HG03342 (cell line): ENCODE measurements around the gene GAL3ST3.
"Not testable (repeated sequence)": the region's sequence is repeated elsewhere in the genome, so short reads cannot be mapped to it uniquely, and the experiment has no call there.

ENCODE experiments used
- ATAC-seq: cut with Tn5 transposase; IDR thresholded peaks from one replicate; pipeline ENCODE4 v1.9.1; 2021; ENCODE audit warnings: mild to moderate bottlenecking, moderate library complexity; ENCODE audit not compliant: unreplicated experiment

GAL3ST3 gene, protein sequence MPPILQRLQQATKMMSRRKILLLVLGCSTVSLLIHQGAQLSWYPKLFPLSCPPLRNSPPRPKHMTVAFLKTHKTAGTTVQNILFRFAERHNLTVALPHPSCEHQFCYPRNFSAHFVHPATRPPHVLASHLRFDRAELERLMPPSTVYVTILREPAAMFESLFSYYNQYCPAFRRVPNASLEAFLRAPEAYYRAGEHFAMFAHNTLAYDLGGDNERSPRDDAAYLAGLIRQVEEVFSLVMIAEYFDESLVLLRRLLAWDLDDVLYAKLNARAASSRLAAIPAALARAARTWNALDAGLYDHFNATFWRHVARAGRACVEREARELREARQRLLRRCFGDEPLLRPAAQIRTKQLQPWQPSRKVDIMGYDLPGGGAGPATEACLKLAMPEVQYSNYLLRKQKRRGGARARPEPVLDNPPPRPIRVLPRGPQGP

DNA sequence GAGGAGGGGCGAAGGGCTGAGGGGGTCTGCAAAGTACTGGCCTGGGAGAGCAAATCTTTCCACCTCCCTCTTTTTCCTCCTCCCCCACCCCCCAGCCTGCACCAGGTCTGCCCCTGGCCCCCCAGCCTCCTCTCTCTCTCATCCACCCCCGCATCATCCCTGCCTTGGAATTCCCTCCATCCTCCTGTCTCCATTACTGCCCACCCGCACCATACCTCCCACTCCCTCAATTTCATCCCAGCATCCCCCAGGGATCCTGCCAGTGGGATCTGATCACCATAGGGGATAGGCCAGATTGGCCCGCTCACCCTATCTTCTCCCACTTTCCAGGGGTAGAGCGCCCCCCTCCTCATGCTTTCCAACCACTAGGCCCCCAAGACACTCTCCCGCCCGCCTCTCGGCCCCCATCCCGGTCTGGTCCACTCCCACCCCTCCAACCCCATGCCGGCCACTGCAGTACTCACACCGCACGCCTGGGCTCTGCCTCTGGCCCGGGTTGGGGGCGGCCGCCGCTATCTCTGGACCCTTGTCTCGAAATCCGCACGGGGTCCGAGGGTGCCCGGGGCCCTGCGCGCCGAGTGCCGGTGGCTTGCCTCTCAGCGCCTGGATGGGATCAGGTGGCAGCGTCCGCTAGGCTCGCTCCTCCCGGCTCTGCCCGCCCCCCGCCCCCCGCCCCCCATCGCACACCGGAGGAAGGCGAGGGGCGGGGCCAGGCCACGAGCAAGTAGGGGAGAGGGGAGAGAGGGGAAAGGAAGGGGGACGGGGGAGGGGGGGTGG, at the start of gene GAL3ST3:
TSS of gene GAL3ST3 (minus strand) at position 615 of the 777 bp plus-strand sequence. CDS start 3,746 bp downstream, outside the sequence.
- ATAC-seq = no peak

DNA sequence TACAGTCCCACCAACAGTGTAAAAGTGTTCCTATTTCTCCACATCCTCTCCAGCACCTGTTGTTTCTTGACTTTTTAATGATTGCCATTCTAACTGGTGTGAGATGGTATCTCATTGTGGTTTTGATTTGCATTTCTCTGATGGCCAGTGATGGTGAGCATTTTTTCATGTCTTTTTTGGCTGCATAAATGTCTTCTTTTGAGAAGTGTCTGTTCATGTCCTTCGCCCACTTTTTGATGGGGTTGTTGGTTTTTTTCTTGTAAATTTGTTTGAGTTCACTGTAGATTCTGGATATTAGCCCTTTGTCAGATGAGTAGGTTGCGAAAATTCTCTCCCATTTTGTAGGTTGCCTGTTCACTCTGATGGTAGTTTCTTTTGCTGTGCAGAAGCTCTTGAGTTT, 43.2 kb upstream of the GAL3ST3 start:
- ATAC-seq = not testable (repeated sequence)

DNA sequence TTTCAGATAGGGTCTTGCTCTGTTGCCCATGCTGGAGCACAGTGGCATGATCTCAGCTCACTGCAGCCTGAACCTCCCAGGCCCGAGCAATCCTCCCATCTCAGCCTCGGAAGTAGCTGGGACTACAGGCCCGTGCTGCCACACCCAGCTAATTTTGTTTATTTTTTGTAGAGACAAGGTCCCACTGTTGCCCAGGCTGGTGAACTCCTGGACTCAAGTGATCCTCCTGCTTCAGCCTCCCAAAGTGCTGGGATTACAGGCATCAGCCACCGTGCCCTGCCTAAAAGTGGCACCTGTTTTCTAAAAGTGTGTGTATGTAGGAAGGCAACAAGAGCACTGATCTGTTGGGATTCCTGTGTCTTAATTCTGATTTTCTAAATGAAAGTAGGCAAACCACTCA, 41.3 kb upstream of the GAL3ST3 start:
- no peak for ATAC-seq

DNA sequence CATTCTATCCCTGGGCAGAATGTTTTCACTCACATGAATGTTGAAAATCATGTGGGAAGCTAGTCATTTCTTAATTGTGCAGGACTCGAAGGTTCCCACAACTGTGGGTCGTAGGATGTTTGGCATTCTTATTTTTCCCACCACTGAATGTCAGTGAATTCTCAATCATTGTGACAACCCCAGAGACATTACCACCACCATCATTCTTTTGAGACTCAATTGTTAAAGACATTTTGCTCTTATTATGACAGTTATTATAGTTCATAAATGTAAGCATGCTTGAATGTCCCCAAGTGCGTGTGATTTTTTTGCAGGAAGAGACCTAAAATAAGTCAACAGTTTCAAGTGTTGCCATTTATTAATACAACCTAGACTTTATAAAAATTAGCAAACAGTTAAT, 40.1 kb upstream of the GAL3ST3 start:
- no peak for ATAC-seq

DNA sequence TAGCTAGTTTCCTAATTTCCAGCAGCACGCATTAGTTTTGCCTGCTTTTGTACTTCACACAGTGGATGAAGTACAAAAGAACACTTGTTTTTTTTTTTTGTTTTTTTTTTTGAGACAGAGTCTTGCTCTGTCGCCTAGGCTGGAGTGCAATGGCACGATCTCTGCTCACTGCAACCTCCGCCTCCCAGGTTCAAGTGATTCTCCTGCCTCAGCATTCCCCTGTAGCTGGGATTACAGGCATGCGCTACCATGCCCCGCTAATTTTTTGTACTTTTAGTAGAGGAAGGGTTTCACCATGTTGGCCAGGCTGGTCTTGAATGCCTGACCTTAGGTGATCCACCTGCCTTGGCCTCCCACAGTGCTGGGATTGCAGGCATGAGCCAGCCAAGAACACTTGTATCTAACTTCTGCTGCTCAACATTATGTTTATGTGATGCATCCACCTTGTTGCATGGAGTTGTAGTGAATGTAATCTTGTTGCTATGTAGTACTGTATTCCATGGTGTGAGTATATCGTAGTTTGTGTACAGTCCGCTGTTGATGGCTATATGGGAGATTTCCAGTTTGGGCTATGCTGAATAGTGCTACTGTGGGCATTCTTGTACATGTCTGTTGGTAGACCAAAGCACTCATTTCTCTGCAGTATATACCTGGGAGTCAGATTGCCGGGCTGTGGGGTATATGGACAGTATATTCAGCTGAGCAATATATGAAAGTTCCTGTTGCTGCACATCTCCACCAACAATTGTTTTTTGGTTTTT, 38.4 kb upstream of the GAL3ST3 start:
- ATAC-seq = no peak

DNA sequence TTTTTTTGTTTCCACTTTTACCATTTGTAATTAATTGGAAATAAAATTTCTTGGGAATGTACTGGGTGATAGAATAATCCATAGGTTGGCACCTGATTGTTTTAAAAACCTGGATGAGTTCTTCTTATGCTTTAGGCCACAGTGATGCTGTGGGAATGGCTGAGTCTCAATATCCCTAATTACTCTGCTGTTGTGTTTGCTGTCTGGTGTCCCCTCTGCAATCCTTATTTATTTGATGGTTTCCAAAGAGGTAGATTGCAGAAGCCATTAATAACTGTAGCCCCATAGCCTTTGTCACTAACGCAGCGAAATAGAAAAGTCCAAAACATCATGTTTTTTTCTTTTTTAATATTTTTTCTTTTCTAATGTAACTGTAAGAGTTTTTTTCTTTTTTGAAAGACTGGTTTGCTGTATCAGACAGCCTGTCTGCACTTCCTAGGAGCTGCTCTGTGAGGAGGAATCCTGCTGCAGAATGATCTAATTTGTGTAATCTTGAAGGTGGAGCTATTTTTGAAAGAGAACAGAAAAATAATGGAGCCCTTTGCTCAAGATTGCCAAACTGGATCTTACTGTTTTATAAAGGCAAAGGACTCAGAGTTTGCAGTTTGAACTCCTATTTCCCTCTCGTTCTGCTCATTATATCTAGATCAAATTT, 36.0 kb upstream of the GAL3ST3 start:
- ATAC-seq = no peak

DNA sequence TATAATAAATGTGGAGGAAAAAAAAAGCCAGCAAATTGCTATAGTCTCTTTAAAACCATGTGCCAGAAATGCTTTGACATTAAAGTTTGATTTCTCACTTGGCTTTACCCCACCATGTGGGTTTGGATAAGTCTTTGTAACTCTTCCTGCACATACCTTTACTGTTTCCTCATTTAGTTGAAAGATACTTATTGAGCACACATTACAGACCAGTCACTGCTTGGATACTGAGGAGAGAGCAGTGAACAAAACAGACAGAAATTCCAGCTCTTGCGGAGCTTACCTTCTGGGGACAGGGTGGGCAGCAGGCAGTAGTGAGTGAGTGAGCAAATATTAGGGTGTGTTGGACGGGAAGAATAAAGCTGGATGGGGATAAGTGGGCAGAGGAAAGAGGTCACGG, 34.8 kb upstream of the GAL3ST3 start:
- ATAC-seq = no peak

DNA sequence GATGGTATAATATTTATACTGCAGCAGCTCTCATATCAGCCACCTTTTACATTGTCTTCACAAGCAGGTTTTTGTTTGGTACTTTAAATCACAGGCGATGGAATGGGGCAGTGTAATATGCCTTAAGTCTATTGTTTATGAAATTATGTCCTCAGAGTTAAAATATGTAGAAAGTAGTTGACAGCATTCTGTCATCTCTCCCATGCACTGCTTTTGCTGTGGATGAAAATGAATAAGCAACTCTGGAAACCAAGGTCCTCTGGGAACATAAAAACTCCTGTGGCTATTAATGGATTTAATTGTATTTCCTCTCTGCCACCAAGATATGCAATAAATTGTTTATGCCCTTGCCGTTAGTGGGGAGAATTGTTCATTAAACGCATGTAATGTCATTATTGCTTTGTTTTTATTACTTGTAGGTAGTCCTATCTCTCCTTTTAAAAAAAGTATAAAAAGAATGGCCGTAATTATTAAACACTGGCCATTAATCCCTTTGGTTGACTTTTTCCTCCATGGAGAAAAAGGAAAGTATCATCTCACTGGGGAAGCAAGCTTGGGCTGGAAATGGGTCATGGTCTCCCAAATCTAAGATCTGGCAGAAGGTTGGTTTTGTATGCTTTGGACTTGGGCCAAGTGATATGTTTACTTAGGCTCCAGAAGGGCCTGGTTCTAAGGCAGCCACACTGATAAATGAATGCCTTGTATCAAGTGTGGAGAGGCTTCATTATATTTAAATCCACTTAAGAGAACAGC, 34.2 kb upstream of the GAL3ST3 start:
- ATAC-seq = no peak

DNA sequence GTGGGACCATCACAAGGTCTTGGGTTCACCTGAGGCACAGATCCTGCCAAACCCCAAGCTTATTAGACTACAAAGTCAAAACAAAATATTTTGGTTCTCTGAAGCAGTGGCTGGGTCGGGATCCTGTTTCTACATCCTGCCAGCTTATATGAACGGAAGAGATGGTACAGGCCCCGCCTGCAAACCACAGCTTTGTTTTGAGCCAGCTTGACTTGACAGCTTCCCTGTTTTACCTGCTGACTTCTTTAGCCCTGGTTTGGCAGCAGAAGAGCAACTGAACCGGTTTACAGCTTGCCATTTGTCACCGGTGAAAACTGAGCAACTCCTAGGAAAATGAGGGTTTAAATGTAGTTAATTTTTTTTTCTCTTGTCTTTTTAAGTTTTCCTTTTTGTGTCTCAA, 32.5 kb upstream of the GAL3ST3 start:
- ATAC-seq = peak; percentile 69

DNA sequence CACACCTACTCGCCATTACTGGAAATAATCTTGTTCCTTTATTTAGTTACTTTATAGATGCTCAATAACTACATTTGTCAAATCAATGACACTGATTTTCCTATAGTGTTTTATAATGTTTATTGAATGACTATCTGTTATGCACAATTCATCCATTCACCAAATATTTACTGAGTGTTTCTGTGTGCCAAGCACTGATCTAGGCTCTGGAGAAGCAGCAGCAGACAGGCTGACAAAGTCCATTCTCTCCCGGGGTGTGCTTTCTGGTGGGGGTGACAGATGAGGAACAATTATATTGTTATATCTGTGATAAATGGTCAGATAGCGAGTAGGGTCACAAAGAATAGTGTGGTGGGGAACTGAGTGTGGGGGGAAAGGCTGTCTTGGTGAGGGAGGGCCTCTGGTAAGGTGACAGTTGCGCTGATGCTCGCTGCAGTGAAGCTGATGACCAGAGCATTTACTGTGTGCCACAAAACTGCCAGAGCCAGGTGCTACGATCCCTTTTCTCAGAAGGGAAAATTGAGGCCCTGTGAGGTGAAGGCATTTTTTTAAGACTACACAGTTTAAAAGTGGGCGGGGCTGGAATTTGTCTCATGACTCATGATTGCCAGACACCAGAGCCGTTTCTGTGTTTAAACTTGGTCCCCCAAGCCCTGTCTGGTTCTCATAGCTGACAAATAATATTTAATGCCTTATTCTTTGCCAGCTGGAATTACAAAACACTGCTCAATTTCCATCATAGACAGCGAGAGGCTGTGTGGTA, 31.3 kb upstream of the GAL3ST3 start:
- no peak for ATAC-seq

DNA sequence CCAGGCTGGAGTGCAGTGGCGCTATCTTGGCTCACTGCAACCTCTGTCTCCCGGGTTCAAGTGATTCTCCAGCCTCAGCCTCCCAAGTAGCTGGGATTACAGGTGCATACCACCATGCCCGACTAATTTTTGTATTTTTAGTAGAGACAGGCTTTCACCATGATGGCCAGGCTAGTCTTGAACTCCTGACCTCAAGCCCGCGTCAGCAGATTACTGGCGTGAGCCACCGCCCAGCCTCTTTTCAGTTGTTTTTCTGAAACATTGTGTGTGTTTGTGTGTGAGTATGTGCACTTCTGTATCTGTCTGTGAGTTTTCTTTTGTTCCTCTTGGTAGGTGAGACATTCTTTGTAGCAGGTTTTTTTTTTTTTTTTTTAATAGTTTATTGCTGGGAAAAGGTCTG, 30.0 kb upstream of the GAL3ST3 start:
- ATAC-seq = not testable (repeated sequence)

DNA sequence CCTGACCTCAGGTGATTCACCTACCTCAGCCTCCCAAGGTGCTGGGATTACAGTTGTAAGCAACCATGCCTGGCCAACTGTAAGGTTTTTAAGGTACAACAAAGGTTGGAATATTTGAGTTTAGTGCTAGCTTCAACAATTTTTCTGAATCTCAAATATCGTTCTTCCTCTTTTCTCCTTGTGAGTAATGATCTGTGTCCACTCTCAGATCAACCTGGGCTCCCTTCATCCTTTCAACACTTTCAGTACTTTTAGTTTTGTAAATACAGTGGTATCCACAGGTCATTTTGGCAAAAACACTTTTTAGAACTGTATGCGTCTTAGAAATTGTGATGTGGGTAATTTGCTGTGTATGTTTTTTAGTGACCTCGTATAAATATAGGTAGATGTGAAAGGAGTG, 29.0 kb upstream of the GAL3ST3 start:
- ATAC-seq = no peak

DNA sequence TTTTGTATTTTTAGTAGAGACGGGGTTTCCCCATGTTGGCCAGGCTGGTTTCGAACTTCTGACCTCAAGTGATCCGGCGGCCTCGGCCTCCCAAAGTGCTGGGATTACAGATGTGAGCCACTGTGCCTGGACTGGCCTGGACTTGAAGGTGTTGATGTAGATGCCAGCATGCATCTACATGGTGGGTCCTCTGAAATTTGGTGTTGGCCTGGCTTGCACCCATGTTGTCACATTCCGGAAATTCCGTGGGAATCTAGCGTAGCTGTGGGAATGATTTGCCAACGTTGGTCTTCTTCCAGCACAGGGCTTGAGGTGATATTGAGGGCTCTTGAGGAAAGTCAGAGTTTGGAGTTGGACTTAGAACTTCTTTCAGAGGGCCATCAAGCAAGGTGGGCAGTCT, 27.6 kb upstream of the GAL3ST3 start:
- no peak for ATAC-seq

DNA sequence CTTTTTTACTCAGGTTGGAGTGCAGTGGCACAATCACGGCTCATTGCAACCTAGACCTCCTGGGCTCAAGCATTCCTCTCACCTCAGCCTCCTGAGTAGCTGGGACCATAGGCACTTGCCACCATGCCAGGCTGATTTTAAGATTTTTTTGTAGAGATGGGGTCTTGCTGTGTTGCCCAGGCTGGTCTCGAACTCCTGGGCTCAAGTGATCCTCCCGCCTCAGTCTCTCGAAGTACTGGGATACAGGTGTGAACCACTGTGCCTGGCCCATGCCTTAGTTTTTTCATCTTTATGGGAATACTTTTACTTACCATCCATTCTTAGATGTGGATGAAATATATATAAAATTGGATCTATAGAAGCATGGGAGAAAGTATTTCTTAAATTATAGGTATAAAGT, 26.3 kb upstream of the GAL3ST3 start:
- ATAC-seq = no peak

DNA sequence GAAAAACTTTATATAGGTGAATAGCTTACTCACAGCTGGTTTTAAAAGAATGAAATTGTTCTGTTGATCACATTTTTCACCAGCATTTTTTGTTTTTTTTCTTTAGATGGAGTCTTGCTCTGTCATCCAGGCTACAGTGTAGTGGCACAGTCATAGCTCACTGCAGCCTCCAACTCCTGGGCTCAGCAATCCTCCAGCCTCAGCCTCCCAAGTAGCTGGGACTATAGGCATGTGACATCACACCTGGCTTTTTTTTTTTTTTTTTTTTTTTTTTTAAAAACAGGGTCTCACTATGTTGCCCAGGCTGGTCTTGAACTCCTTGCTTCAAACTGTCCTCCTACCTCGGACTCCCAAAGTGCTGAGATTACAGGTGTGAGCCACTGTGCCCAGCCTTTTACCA, 24.7 kb upstream of the GAL3ST3 start:
- no peak for ATAC-seq

DNA sequence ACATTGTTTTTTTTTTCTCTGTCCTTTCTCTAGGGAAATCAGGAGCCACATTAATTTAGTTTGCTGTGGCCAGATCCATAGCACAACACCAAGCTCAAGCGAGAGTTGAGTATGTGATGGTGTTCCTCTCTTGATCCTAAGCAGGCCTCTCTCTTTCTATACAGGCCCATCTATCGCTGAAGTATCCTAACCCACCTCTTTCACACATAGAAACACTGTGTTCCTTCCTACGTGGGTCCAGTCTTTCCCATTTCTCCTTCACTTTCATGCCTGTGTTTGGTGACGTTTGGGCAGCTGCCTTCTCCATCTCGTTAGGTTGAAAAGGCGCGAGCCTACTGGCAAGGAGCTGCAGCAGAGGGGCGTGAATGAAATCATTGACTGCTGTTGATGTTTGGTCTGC, 23.6 kb upstream of the GAL3ST3 start:
- ATAC-seq = no peak

DNA sequence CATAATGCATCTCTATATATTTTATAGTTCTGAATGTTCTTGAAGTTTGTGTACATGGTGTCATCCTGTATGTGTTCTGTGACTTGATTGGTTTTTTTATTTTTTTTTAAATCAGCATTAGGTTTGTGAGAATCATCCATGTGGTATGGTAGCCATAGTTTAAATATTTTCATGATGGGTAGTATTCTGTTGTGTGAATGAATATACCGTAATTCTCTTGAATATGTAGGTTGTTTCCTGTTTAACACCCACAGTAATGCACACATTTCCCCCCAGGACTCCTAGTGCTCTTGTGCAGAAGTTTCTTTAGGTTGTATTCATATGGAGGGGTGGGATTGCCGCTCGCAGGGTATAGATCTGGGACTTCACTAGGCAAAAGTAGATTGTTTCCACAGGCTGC, 23.1 kb upstream of the GAL3ST3 start:
- ATAC-seq = no peak

DNA sequence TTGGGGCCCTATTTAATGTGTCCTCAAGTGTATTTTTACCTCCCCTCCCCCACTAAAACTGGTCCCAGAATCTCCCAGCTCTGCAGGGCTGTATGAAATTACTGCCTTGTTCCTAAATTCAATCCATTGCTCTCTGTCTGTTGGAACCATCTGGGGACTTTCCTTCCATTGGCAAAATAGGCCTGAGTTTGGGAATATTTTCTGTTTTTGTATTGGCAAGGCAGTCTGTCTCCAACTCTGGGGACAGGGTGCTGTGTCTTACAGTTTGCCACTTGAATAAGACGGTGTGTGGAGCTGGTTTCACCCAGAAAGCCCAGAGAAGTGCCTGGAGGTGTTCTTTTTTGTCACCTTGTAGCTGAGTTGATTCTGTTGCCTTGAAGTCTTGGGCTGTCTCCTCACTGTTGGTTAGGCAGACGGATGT, 22.4 kb upstream of the GAL3ST3 start:
- ATAC-seq = no peak

DNA sequence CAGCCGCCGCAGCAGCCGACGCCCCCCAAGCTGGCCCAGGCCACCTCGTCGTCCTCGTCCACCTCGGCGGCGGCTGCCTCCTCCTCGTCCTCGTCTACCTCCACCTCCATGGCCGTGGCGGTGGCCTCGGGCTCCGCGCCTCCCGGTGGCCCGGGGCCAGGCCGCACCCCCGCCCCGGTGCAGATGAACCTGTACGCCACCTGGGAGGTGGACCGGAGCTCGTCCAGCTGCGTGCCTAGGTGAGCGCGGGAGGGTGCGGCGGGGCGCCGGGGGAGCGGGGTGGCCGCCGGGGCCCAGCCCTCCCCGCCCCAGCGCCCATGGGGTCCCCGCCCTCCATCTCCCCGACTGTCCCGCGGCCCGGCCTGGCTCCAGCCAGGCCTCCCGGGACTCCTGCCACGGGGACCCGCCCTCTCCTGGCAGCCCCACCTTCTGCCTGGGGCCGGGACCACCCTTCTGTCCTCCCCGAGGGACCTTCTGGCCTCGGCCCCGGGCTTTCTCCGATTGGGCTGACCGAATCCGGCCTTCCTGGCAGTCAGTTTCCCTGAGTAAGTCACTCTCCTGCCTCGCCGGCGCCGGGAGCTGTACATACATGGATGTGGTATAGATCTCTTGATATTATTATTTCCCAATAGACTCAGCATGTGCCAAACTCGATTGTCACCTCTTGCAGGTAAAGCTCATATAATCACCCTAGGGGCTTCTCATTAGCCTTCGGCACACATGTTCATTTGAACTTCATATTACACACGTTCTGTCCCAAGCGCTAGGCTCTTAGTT, 21.8 kb upstream of the GAL3ST3 start:
- ATAC-seq = peak; percentile 9
